22Rv1 (cell line): ENCODE results near the gene SBNO1.

Source experiments
- H3K27ac ChIP-seq: fragments of 450-650 bp; 2 replicates; pipeline ENCODE4 v1.5.1; 2017
- CTCF ChIP-seq: fragments of 450-650 bp; IDR thresholded peaks from 2 replicates; pipeline ENCODE4 v1.5.1; 2017; ENCODE audit warnings: mild to moderate bottlenecking
- ZFX ChIP-seq: fragments of 450-650 bp; IDR thresholded peaks from 2 replicates; pipeline ENCODE4 v1.6.1; 2017; ENCODE audit warnings: antibody characterized with exemption, borderline replicate concordance

The SBNO1 gene

GRCh38 chr12:123267991-123268843, 96.4 kb downstream of the SBNO1 start:
- no peak for TF ChIP-seq CTCF
- TF ChIP-seq ZFX: no peak

GRCh38 chr12:123267335-123267920, 97.2 kb downstream of the SBNO1 start:
- TF ChIP-seq ZFX (no peak), CTCF (no peak)
- peak overlapping the region; percentile 7; the same call in 1 of the 2 replicates for H3K27ac ChIP-seq

More at GRCh38 chr12:123267991-123268843, 96.4 kb downstream of the SBNO1 start:
- H3K27ac ChIP-seq: peak overlapping the region; percentile 7; the same call in 1 of the 2 replicates

- H3K27ac ChIP-seq: no peak overlapping the region; the same call in 1 of the 2 replicates
- TF ChIP-seq ZFX (no peak), CTCF (no peak)
Measured at GRCh38 chr12:123266679-123267277, 97.9 kb downstream of the SBNO1 start.

GRCh38 chr12:123265851-123266678, 98.6 kb downstream of the SBNO1 start:
- TF ChIP-seq CTCF (no peak), ZFX (no peak)
- no peak overlapping the region for H3K27ac ChIP-seq

- TF ChIP-seq ZFX (no peak), CTCF (peak; percentile 18)
- H3K27ac ChIP-seq: no peak overlapping the region
Measured at GRCh38 chr12:123264642-123265041, 100.0 kb downstream of the SBNO1 start.

- no peak overlapping the region for H3K27ac ChIP-seq
- no peak for TF ChIP-seq ZFX
- no peak for TF ChIP-seq CTCF
Measured at GRCh38 chr12:123263196-123263817, 101.3 kb downstream of the SBNO1 start.
